Middle frontal gyrus (tissue), 1 donor: ENCODE measurements around the gene TAF11L6.
"Not testable (repeated sequence)": the region's sequence is repeated elsewhere in the genome, so short reads cannot be mapped to it uniquely, and the experiment has no call there.

Source experiments
- DNase-seq: peaks from one replicate; pipeline ENCODE4 v3.0.0-alpha.2; 2015; ENCODE audit warnings: low spot score; ENCODE audit errors: extremely low spot score

Gene TAF11L6

GRCh38 chr5:17528369-17528768 lies at the start of gene TAF11L6:
Gene TAF11L6 (plus strand): TSS chr5:17528669.
- DNase-seq, result not testable (repeated sequence)

DNA sequence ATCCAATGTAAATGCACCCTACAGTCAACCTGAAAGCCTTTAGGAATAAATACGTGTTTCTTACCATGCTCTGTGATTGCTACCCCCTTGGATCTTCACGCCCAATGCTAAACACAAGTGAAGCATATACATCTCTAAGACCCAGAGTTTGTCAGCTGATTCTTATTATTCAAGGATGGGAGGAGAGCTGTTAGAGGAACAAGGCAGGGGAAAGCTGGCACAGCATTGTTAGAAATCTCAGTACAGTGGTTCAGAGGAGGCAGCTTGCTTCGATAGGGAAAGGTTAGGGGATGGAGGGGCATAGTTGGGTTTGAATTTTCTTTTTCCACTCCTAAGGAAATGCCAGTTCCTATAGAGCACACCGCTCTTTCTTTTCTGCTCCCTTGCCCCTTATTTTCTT lies 47.1 kb upstream of the TAF11L6 start:
- no peak for DNase-seq

DNA sequence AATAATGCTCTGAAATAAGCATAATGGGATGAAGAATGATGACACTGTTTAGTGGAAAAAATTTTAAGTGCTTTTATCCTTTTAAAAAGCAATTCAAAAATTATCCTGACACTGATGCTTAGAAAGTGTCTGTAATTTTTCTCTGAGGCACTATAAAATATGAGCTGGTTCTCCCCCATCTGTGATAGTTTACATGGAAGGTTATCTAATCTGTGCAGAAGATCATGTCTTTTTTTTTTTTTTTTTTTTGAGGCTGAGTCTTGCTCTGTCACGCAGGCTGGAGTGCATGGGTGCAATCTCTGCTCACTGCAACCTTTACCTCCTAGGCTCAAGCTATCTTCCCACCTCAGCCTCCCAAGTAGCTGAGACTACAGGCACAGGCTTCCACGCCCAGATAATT lies 45.7 kb upstream of the TAF11L6 start:
- DNase-seq, result no peak

- not testable (repeated sequence) for DNase-seq
Observed at GRCh38 chr5:17486464-17487173, 41.9 kb upstream of the TAF11L6 start.

- DNase-seq, result no peak
Observed at GRCh38 chr5:17487174-17487512, 41.3 kb upstream of the TAF11L6 start.

- DNase-seq, result not testable (repeated sequence)
Observed at GRCh38 chr5:17491257-17491656, 37.2 kb upstream of the TAF11L6 start.

GRCh38 chr5:17492770-17493169 lies 35.7 kb upstream of the TAF11L6 start:
- DNase-seq, result no peak

GRCh38 chr5:17497446-17497845 lies 31.0 kb upstream of the TAF11L6 start:
- no peak for DNase-seq

DNA sequence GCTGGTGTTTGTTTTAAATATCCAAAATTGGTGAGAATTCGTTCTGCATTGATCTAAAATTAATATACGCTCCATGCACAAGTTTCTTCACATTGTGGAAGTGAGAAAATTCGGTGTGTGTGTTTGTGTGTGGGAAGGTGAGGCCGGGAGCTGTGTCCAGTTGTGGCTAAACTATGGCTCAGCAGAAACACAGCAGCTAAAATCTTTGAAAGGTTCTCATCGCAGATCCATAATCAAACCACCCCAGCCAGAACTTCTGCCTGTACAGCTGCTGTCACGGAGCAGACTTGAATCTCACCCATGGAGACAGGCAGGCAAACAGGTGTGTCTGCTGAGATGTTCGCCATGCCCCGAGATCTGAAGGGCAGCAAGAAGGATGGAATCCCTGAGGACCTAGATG lies 30.5 kb upstream of the TAF11L6 start, which contains the start of gene TAF11L2:
Gene TAF11L2 (plus strand): TSS at position 301 of the 400 bp plus-strand sequence.
- DNase-seq, result not testable (repeated sequence)

DNA sequence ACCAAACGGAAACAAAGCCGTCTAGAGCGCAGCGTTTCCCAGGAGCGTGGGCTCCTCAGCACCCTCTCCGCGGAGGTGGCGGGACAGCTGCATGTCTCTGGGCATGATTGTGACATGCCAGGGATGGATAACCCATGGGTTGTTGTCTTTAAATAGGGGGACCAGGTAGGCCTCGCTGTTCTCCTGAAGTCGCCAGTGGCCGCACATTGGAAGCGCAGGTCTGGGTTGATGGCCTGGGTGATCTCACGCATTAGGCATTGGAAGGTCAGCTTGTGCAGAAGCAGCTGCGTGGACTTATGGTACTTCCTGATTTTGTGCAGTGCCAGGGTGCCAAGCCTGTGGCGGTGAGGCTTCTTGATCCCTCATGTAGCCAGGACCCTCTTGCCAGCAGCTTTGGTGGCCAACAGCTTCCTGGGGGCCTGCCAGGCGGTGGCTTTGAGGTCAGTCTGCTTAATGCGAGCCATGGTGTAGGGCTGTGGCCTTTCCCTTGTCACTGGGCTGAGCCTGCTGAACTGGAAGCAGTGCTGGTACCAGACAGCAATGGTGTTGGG lies 16.6 kb upstream of the TAF11L6 start:
- no peak for DNase-seq

- DNase-seq, result not testable (repeated sequence)
Observed at GRCh38 chr5:17517526-17517925, 10.9 kb upstream of the TAF11L6 start.

DNA sequence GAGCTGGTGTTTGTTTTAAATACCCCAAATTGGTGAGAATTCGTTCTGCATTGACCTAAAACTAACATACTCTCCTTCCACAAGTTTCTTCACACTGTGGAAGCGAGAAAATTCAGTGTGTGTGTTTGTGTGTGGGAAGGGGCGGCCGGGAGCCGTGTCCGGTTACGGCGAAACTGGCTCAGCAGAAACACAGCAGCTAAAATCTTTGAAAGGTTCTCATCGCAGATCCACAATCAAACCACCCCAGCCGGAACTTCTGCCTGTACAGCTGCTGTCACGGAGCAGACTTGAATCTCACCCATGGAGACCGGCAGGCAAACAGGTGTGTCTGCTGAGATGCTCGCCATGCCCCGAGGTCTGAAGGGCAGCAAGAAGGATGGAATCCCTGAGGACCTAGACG lies 10.4 kb upstream of the TAF11L6 start, which contains the start of gene TAF11L3:
Gene TAF11L3 (plus strand): TSS at position 301 of the 400 bp plus-strand sequence.
- not testable (repeated sequence) for DNase-seq

DNA sequence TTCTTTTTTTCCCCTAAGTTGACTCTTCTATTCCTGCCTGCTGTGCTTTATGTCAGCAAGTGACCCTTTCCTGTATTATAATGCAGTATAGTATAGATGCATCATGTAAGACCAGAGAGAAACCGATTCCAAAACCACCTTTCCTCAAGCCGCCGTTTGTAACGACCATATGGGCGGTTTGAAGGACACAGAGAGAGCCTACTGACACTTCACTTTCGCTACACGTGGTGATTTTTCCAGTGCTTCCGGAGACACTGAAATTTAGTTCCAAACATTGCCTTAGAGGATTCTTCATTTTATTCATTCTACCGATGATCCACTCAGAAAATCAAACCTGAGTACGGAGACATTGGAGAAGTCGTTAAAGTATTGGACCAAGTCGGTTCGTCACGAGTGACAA lies 9.0 kb upstream of the TAF11L6 start:
- DNase-seq, result not testable (repeated sequence)

DNA sequence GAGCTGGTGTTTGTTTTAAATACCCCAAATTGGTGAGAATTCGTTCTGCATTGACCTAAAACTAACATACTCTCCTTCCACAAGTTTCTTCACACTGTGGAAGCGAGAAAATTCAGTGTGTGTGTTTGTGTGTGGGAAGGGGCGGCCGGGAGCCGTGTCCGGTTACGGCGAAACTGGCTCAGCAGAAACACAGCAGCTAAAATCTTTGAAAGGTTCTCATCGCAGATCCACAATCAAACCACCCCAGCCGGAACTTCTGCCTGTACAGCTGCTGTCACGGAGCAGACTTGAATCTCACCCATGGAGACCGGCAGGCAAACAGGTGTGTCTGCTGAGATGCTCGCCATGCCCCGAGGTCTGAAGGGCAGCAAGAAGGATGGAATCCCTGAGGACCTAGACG lies 7.0 kb upstream of the TAF11L6 start, which contains the start of gene TAF11L4:
Gene TAF11L4 (plus strand): TSS at position 301 of the 400 bp plus-strand sequence.
- DNase-seq, result not testable (repeated sequence)

GRCh38 chr5:17524935-17525334 lies 3.5 kb upstream of the TAF11L6 start, which contains the start of gene TAF11L5:
Gene TAF11L5 (plus strand): TSS chr5:17525235.
- not testable (repeated sequence) for DNase-seq

DNA sequence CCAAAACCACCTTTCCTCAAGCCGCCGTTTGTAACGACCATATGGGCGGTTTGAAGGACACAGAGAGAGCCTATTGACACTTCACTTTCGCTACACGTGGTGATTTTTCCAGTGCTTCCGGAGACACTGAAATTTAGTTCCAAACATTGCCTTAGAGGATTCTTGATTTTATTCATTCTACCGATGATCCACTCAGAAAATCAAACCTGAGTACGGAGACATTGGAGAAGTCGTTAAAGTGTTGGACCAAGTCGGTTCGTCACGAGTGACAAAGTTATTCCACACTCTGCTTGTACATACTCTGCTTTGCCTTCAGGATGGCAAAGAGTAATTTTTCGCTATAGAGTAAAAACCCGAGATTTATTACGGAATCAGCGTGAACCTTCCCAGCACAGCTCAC lies 2.0 kb upstream of the TAF11L6 start:
- DNase-seq, result not testable (repeated sequence)
